Measurements from ENCODE around the gene SNRK.

The SNRK gene

GRCh38 chr3:43270078-43270477, 16.3 kb upstream of the SNRK start:
- H3K36me3 ChIP-seq (ENCODE audit: control insufficient read depth in 2 of 2, insufficient read depth in 1 of 2, low read length in 2 of 2), result no peaks in the 10 kb centered on the region
- H3K27ac ChIP-seq (ENCODE audit: extremely low read depth, low read depth, low read length), result no peak overlapping the region
- no peak overlapping the region for H3K4me3 ChIP-seq (ENCODE audit: low read depth, low read length)
- H3K4me1 ChIP-seq (ENCODE audit: control insufficient read depth, insufficient read depth, low read length), result no peaks in the 10 kb centered on the region
- TF ChIP-seq WT1 (tag by site-specific recombination; IDR thresholded peaks at IDR 0.05) (no peak), ZNF449 (tag by site-specific recombination; IDR thresholded peaks at IDR 0.05) (no peak), ZNF416 (tag by site-specific recombination; IDR thresholded peaks at IDR 0.05) (no peak)
- TF ChIP-seq, protein P1, sequence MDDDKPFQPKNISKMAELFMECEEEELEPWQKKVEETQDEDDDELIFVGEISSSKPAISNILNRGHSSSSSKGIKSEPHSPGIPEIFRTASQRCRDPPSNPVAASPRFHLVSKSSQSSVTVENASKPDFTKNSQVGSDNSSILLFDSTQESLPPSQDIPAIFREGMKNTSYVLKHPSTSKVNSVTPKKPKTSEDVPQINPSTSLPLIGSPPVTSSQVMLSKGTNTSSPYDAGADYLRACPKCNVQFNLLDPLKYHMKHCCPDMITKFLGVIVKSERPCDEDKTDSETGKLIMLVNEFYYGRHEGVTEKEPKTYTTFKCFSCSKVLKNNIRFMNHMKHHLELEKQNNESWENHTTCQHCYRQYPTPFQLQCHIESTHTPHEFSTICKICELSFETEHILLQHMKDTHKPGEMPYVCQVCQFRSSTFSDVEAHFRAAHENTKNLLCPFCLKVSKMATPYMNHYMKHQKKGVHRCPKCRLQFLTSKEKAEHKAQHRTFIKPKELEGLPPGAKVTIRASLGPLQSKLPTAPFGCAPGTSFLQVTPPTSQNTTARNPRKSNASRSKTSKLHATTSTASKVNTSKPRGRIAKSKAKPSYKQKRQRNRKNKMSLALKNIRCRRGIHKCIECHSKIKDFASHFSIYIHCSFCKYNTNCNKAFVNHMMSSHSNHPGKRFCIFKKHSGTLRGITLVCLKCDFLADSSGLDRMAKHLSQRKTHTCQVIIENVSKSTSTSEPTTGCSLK (tag by site-specific recombination; IDR thresholded peaks at IDR 0.05), result no peak
- no peaks in the 10 kb centered on the region for H3K9me3 ChIP-seq (ENCODE audit: control insufficient read depth, insufficient read depth, low read depth, low read length)
- ChIA-PET CTCF (no interaction called here), POLR2A (no interaction called here)

DNA sequence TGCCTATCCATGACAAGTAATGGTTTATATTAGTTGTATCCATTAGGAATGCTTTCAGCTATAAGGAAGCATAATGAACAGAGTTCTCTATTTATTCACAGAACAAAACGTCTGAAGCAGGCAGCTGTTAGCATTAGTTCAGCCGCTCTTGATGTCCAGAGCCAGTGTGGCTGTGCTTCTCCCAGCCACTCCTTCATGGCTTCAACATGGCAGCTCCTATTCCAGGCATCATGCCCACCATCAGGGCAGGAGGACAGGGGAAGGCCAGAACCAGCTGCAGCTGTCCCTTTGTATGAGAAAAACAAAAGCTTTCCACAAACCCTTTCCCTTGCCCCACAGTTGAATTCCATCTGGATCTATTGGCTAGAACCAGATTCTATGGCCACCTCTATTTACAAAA, 12.9 kb upstream of the SNRK start:
- TF ChIP-seq ZNF585B (tag by site-specific recombination; IDR thresholded peaks at IDR 0.05), result no peak
- TF ChIP-seq ZNF600 (tag by site-specific recombination; IDR thresholded peaks at IDR 0.05), result no peak
- TF ChIP-seq ZSCAN5A (tag by site-specific recombination; IDR thresholded peaks at IDR 0.05), result no peak
- TF ChIP-seq, protein P2, sequence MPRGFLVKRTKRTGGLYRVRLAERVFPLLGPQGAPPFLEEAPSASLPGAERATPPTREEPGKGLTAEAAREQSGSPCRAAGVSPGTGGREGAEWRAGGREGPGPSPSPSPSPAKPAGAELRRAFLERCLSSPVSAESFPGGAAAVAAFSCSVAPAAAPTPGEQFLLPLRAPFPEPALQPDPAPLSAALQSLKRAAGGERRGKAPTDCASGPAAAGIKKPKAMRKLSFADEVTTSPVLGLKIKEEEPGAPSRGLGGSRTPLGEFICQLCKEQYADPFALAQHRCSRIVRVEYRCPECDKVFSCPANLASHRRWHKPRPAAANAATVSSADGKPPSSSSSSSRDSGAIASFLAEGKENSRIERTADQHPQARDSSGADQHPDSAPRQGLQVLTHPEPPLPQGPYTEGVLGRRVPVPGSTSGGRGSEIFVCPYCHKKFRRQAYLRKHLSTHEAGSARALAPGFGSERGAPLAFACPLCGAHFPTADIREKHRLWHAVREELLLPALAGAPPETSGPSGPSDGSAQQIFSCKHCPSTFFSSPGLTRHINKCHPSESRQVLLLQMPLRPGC (tag by site-specific recombination; IDR thresholded peaks at IDR 0.05), result no peak
- TF ChIP-seq ZBTB20 (tag by site-specific recombination; IDR thresholded peaks at IDR 0.05), result no peak
- TF ChIP-seq ZFP3 (tag by site-specific recombination; IDR thresholded peaks at IDR 0.05; ENCODE audit: low read depth), result no peak
- TF ChIP-seq ZNF19 (tag by site-specific recombination; IDR thresholded peaks at IDR 0.05; ENCODE audit: low read depth), result no peak
- no peak for TF ChIP-seq ZNF394 (tag by site-specific recombination; IDR thresholded peaks at IDR 0.05; ENCODE audit: borderline replicate concordance)
- TF ChIP-seq ZNF830 (tag by site-specific recombination; IDR thresholded peaks at IDR 0.05; ENCODE audit: low read depth), result no peak
- no peak for TF ChIP-seq ZFP69B (tag by site-specific recombination; IDR thresholded peaks at IDR 0.05)
- TF ChIP-seq MZF1 (tag by site-specific recombination; IDR thresholded peaks at IDR 0.05; ENCODE audit: borderline replicate concordance), result no peak
- TF ChIP-seq ZFHX2 (tag by site-specific recombination; conservative IDR thresholded peaks at IDR 0.05), result no peak
- no peak for TF ChIP-seq ZFP41 (tag by site-specific recombination; IDR thresholded peaks at IDR 0.05; ENCODE audit: borderline replicate concordance)
- Histone ChIP-seq H3K9me3 (ENCODE audit: control insufficient read depth, insufficient read depth, low read depth, low read length) (no peaks in the 10 kb centered on the region), H3K4me3 (ENCODE audit: low read depth, low read length) (no peak overlapping the region), H3K27ac (ENCODE audit: extremely low read depth, low read depth, low read length) (no peak overlapping the region), H3K36me3 (ENCODE audit: control insufficient read depth in 2 of 2, insufficient read depth in 1 of 2, low read length in 2 of 2) (no peaks in the 10 kb centered on the region), H3K4me1 (ENCODE audit: control insufficient read depth, insufficient read depth, low read length) (no peaks in the 10 kb centered on the region)
- ChIA-PET CTCF (interaction anchor here (1.2 kb wide), 1 partner anchor 312 kb away, joined by 4 read pairs; no protein-coding TSS in a partner anchor), POLR2A (no interaction called here)

All from HEK293 (cell line).